Mesenchymal stem cell (in vitro differentiated cells and primary cell): ENCODE measurements around the gene GJE1. TPM values are rescaled to one million over a fixed set of nuclear protein-coding genes. Genes with fewer than 3 reads are reported as not detected.
A peak's percentile ranks its signal among the peaks of the same experiment; 100 is the strongest.
"Not testable (repeated sequence)": the region's sequence is repeated elsewhere in the genome, so short reads cannot be mapped to it uniquely, and the experiment has no call there.

Source experiments
- DNase-seq: peaks from one replicate; pipeline ENCODE4 v3.0.0-alpha.2; 2013
- H2AFZ ChIP-seq: one replicate; pipeline ENCODE4 v1.6.1; 2013; ENCODE audit warnings: low read depth, mild to moderate bottlenecking, control low read depth, inconsistent platforms, low read length, moderate library complexity
- H2AK5ac ChIP-seq: 2 replicates; pipeline ENCODE4 v1.6.1; 2013; ENCODE audit warnings: low read length, moderate library complexity, mild to moderate bottlenecking, inconsistent platforms; ENCODE audit not compliant: severe bottlenecking
- H2BK120ac ChIP-seq: one replicate; pipeline ENCODE4 v1.6.1; 2013; ENCODE audit warnings: low read depth, mild to moderate bottlenecking, inconsistent platforms, low read length, moderate library complexity
- H2BK12ac ChIP-seq, 2 experiments: one replicate each; pipeline ENCODE4 v1.6.1; 2013; ENCODE audit warnings: inconsistent platforms in 2 of 2, low read length in 2 of 2, mild to moderate bottlenecking in 2 of 2, moderate library complexity in 2 of 2, control low read depth in 1 of 2
- H2BK15ac ChIP-seq: one replicate; pipeline ENCODE4 v1.6.1; 2013; ENCODE audit warnings: mild to moderate bottlenecking, low read depth, inconsistent platforms; ENCODE audit not compliant: poor library complexity, severe bottlenecking
- H2BK5ac ChIP-seq: 2 replicates; pipeline ENCODE4 v1.6.1; 2013; ENCODE audit warnings: low read depth, mild to moderate bottlenecking, low read length, control low read depth, inconsistent platforms; ENCODE audit not compliant: poor library complexity, severe bottlenecking
- H3K14ac ChIP-seq, 2 experiments: one replicate each; pipeline ENCODE4 v1.6.1; 2013; ENCODE audit warnings: inconsistent platforms in 2 of 2, low read length in 2 of 2, control low read depth in 1 of 2, mild to moderate bottlenecking in 1 of 2, moderate library complexity in 1 of 2
- H3K18ac ChIP-seq, 2 experiments: one replicate each; pipeline ENCODE4 v1.6.1; 2013; ENCODE audit warnings: inconsistent platforms in 2 of 2, low read length in 2 of 2, control low read depth in 1 of 2, low read depth in 1 of 2, mild to moderate bottlenecking in 1 of 2
- H3K23ac ChIP-seq, 2 experiments: one replicate each; pipeline ENCODE4 v1.6.1; 2013; ENCODE audit warnings: inconsistent platforms in 2 of 2, low read length in 2 of 2, mild to moderate bottlenecking in 2 of 2, moderate library complexity in 2 of 2, control low read depth in 1 of 2
- H3K27ac ChIP-seq: 2 replicates; pipeline ENCODE4 v1.5.1; 2013; ENCODE audit warnings: mild to moderate bottlenecking, moderate library complexity, low read length, control low read depth, inconsistent platforms; ENCODE audit not compliant: poor library complexity, severe bottlenecking
- H3K27me3 ChIP-seq, 2 experiments: 2 replicates each; pipeline versions ENCODE4 v1.6.1 to v1.7.0; 2013; ENCODE audit warnings: low read length in 2 of 2, mild to moderate bottlenecking in 2 of 2, moderate library complexity in 2 of 2, control low read depth in 1 of 2, inconsistent platforms in 1 of 2; ENCODE audit not compliant: control insufficient read depth in 1 of 2, insufficient read depth in 1 of 2
- H3K36me3 ChIP-seq, 2 experiments: 2 replicates each; pipeline versions ENCODE4 v1.6.1 to v1.7.0; 2013; ENCODE audit warnings: low read length in 2 of 2, control low read depth in 1 of 2, inconsistent platforms in 1 of 2, low read depth in 1 of 2, mild to moderate bottlenecking in 1 of 2; ENCODE audit not compliant: insufficient read depth in 2 of 2, control insufficient read depth in 1 of 2
- H3K4ac ChIP-seq, 2 experiments: one replicate each; pipeline ENCODE4 v1.6.1; 2013; ENCODE audit warnings: inconsistent platforms in 2 of 2, low read length in 2 of 2, mild to moderate bottlenecking in 2 of 2, moderate library complexity in 2 of 2, control low read depth in 1 of 2, low read depth in 1 of 2
- H3K4me1 ChIP-seq: 2 replicates; pipeline ENCODE4 v1.6.1; 2013; ENCODE audit warnings: low read depth, low read length, control low read depth; ENCODE audit not compliant: control insufficient read depth, insufficient read depth
- H3K4me2 ChIP-seq: 2 replicates; pipeline ENCODE4 v1.6.1; 2013; ENCODE audit warnings: low read length, mild to moderate bottlenecking, inconsistent platforms; ENCODE audit not compliant: poor library complexity, severe bottlenecking
- H3K4me3 ChIP-seq, 2 experiments: 2 replicates each; pipeline versions ENCODE4 v1.5.1 to v1.7.0; 2013; ENCODE audit warnings: low read length in 2 of 2, mild to moderate bottlenecking in 2 of 2, control low read depth in 1 of 2, low read depth in 1 of 2; ENCODE audit not compliant: insufficient read depth in 1 of 2
- H3K79me1 ChIP-seq: replicated peaks from 2 replicates; pipeline ENCODE4 v1.6.1; 2013; ENCODE audit warnings: mild to moderate bottlenecking, control low read depth, low read length, inconsistent platforms; ENCODE audit not compliant: poor library complexity, severe bottlenecking
- H3K9ac ChIP-seq: 2 replicates; pipeline ENCODE4 v1.7.0; 2013; ENCODE audit warnings: mild to moderate bottlenecking, low read length, moderate library complexity
- H3K9me3 ChIP-seq: 2 replicates; pipeline ENCODE4 v1.7.0; 2013; ENCODE audit warnings: mild to moderate bottlenecking, low read length; ENCODE audit not compliant: control insufficient read depth
- H4K8ac ChIP-seq: one replicate; pipeline ENCODE4 v1.6.1; 2013; ENCODE audit warnings: inconsistent platforms, mild to moderate bottlenecking, low read length, moderate library complexity
- H4K91ac ChIP-seq: one replicate; pipeline ENCODE4 v1.6.1; 2013; ENCODE audit warnings: mild to moderate bottlenecking, low read length, inconsistent platforms
- WGBS: methylation state at CpG from one replicate; pipeline ENCODE4 v1.1.7; 2013; ENCODE audit warnings: mixed read lengths; 5-methylcytosine and 5-hydroxymethylcytosine counted together
- polyA plus RNA-seq, 2 experiments: library from polyadenylated mRNA; stranded (reverse); fragments of 200-250 nt; gene quantifications; one replicate each; pipeline ENCODE4 v1.2.3, GENCODE V29; 2013

Gene GJE1, protein sequence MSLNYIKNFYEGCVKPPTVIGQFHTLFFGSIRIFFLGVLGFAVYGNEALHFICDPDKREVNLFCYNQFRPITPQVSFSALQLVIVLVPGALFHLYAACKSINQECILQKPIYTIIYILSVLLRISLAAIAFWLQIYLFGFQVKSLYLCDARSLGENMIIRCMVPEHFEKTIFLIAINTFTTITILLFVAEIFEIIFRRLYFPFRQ
- polyA plus RNA-seq (2013, experiment 1 of 2) = not detected
- polyA plus RNA-seq (2013, experiment 2 of 2) = not detected

- H3K9ac ChIP-seq = no peak within 1 kb of the TSS
- no peak within 1 kb of the TSS for H2BK12ac ChIP-seq
- no peaks in the 10 kb centered on the region for H3K27me3 ChIP-seq
- 71% methylated on average over 1 of the region's 1 CpG for WGBS
- no peak within 1 kb of the TSS for H3K4me2 ChIP-seq
- no peak within 1 kb of the TSS for H3K18ac ChIP-seq
- no peak within 1 kb of the TSS for H3K23ac ChIP-seq
- no peak within 1 kb of the TSS for H2BK15ac ChIP-seq
- H3K4me3 ChIP-seq = no peak within 1 kb of the TSS
- H2AK5ac ChIP-seq = no peak within 1 kb of the TSS
- H4K8ac ChIP-seq = no peak within 1 kb of the TSS
- H2BK5ac ChIP-seq = no peak within 1 kb of the TSS
- no peak within 1 kb of the TSS for H3K27ac ChIP-seq
- no peak within 1 kb of the TSS for H3K4ac ChIP-seq
- H3K79me1 ChIP-seq = no peaks in the 10 kb centered on the region
- H3K9me3 ChIP-seq = peaks cover 19% of the 10 kb centered on the region
- no peaks in the 10 kb centered on the region for H3K4me1 ChIP-seq
- H3K14ac ChIP-seq = no peak within 1 kb of the TSS
- H4K91ac ChIP-seq = no peak within 1 kb of the TSS
- no peak for DNase-seq
- H2BK120ac ChIP-seq = no peak within 1 kb of the TSS
- no peak within 1 kb of the TSS for H2AFZ ChIP-seq
- no peaks in the 10 kb centered on the region for H3K36me3 ChIP-seq
These were observed at the start of gene GJE1 for GRCh38 chr6:142132625-142133024. Gene GJE1 (plus strand): TSS chr6:142132925. CDS start chr6:142133159, 234 bp downstream.

GRCh38 chr6:142087950-142088857 is 44.5 kb upstream of the GJE1 start:
- H2BK12ac ChIP-seq = no peak overlapping the region
- H4K91ac ChIP-seq = no peak overlapping the region
- H2AK5ac ChIP-seq = no peak overlapping the region
- H3K79me1 ChIP-seq = no peaks in the 10 kb centered on the region
- peak overlapping the region; percentile 23 for H3K4me2 ChIP-seq
- H2BK15ac ChIP-seq = no peak overlapping the region
- no peaks in the 10 kb centered on the region for H3K9me3 ChIP-seq
- H2BK5ac ChIP-seq = no peak overlapping the region
- no peak overlapping the region for H2AFZ ChIP-seq
- no peak overlapping the region for H3K18ac ChIP-seq
- H3K4me3 ChIP-seq = peak overlapping the region in 1 of 2 experiments; percentile 58
- no peak overlapping the region for H3K14ac ChIP-seq
- H3K27ac ChIP-seq = no peak overlapping the region
- H3K36me3 ChIP-seq = no peaks in the 10 kb centered on the region
- no peak for DNase-seq
- H2BK120ac ChIP-seq = no peak overlapping the region
- H4K8ac ChIP-seq = no peak overlapping the region
- H3K27me3 ChIP-seq = peaks cover 8 to 19% of the 10 kb centered on the region in 2 experiments
- no peak overlapping the region for H3K9ac ChIP-seq
- H3K4ac ChIP-seq = no peak overlapping the region
- peak overlapping the region in 1 of 2 experiments; percentile 57 for H3K23ac ChIP-seq
- peaks cover 6% of the 10 kb centered on the region for H3K4me1 ChIP-seq
- 55% methylated on average over 47 of the region's 49 CpGs for WGBS

DNA sequence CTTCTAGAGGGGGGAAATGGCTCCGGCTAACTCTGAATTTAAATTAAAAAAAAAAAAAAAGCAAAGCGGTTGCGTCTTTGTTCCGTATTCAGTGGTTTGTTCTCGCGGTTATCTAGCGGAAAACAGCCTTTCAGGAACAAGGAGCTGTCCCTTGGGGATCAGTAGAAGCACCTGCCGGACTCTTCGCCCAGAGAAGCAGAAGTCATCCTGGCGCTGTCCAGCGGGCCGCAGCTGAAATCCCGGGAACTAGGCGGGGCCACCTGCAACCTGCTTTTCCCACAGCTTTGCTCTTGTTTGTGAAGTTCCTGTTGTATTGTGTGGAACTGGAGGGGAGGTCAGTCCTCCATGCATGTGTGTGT is 43.9 kb upstream of the GJE1 start:
- Histone ChIP-seq H3K27me3 (peaks cover 8 to 19% of the 10 kb centered on the region in 2 experiments), H3K9me3 (no peaks in the 10 kb centered on the region), H2AK5ac (no peak overlapping the region), H4K8ac (no peak overlapping the region), H4K91ac (no peak overlapping the region), H3K23ac (no peak overlapping the region), H2BK15ac (no peak overlapping the region), H3K27ac (no peak overlapping the region), H3K4ac (no peak overlapping the region), H3K9ac (no peak overlapping the region), H3K18ac (no peak overlapping the region), H2BK120ac (no peak overlapping the region), H2BK12ac (no peak overlapping the region), H3K4me3 (peak overlapping the region in 1 of 2 experiments; percentile 58), H3K14ac (no peak overlapping the region), H3K4me1 (peaks cover 6% of the 10 kb centered on the region), H2AFZ (no peak overlapping the region), H3K79me1 (no peaks in the 10 kb centered on the region), H3K4me2 (peak overlapping the region; percentile 23), H2BK5ac (no peak overlapping the region), H3K36me3 (no peaks in the 10 kb centered on the region)
- peak; percentile 50 for DNase-seq
- WGBS = 7% methylated on average over 13 of the region's 14 CpGs

DNA sequence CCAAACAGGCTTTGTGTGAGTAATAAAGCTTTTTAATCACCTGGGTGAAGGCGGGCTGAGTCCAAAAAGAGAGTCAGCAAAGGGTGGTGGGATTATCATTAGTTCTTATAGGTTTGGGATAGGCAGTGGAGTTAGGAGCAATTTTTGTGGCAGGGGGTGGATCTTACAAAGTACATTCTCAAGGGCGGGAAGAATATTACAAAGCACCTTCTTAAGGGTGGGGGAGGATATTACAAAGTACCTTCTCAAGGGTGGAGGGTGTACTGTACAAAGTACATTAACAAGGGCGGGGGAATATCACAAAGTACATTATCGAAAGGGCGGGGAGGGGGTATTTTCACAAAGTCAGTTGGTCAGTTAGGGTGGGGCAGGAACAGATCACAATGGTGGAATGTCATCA is 27.9 kb upstream of the GJE1 start:
- H3K36me3 ChIP-seq, H3K14ac ChIP-seq, H3K4me3 ChIP-seq, H2BK120ac ChIP-seq, H3K79me1 ChIP-seq, H3K9me3 ChIP-seq, H2AFZ ChIP-seq, H4K91ac ChIP-seq, H4K8ac ChIP-seq, H2AK5ac ChIP-seq, DNase-seq, H3K27ac ChIP-seq, H3K4me2 ChIP-seq, H2BK15ac ChIP-seq, H2BK12ac ChIP-seq, H3K4me1 ChIP-seq, H3K9ac ChIP-seq, H3K27me3 ChIP-seq, H2BK5ac ChIP-seq, H3K23ac ChIP-seq, H3K4ac ChIP-seq, H3K18ac ChIP-seq: not testable (repeated sequence)
- 95% methylated on average over 5 of the region's 5 CpGs for WGBS
